Fibroblast of the conjunctiva (primary cell): Measurements from ENCODE around the gene IST1.

ENCODE experiments used
- DNase-seq: peaks from one replicate; pipeline ENCODE4 v3.0.0-alpha.2; 2010; ENCODE audit warnings: low read depth

The IST1 gene

DNA sequence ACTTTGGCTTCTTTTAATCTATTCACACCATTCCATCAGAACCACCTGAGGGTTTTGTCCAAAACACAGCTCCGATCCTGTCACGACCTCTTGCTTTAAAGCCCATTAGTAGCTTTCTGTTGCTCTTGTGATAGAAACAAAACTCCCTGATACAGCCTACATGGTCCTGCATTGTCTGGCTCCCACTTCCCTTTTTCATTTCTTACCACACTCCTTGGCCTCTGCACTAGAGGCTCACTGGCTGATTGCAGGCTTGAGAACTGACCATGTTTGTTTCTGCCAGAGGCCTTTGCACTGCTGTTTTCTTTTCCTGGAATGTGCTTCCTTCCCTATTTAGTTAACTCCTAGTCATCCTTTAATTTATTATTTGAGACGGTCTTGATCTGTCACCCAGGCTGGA is 23.7 kb downstream of the IST1 start:
- no peak for DNase-seq

GRCh38 chr16:71920658-71921057 is 25.3 kb downstream of the IST1 start:
- DNase-seq: no peak

DNA sequence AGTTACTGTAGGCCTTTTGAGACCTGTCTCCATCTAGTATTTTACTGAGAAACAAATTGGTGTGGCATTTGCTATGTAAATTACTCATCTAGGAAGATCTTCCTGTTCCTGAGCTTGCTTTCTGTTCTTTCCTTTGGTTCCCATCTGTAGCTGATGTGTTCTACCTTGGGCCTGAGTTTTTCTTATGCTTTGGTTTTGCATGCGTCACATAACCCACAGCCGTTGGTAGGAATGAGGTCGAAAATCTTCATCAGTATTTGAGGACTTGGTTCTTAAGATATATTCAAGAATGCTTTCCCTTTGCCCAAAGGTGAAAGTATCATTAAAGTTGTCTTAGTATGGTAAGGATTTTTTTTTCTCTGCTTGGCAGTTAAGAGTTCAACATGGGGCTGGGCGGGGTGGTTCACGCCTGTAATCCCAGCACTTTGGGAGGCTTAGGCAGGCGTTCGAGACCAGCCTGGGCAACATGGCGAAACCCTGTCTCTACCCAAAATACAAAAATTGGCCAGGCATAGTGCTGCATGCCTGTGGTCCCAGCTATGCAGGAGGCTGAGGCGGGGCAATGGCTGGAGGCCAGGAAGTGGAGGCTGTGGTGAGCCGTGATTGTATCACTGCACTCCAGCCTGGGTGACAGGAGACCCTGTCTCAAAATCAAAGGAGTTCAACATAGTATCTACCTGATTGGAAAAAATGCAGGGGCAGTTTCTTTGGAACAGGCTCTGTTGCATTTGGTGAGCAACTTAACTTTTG is 28.8 kb downstream of the IST1 start:
- no peak for DNase-seq

DNA sequence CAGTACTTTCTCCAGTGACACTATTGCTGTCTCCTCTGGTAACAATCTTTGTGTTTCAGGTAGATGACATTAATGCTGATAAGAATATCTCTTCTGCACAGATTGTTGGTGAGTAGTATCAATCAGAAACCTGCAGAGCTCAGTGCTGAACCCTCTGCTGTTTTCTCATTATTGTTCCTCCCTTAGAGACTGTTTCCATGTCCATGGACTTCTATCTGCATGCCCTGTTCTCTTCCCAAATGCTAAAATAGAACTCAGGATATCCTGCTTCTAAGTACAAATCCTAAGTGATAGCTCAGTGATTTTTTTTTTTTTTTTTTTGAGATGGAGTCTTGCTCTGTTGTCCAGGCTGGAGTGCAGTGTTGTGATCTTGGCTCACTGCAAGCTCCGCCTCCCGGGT is 29.4 kb downstream of the IST1 start:
- no peak for DNase-seq

DNA sequence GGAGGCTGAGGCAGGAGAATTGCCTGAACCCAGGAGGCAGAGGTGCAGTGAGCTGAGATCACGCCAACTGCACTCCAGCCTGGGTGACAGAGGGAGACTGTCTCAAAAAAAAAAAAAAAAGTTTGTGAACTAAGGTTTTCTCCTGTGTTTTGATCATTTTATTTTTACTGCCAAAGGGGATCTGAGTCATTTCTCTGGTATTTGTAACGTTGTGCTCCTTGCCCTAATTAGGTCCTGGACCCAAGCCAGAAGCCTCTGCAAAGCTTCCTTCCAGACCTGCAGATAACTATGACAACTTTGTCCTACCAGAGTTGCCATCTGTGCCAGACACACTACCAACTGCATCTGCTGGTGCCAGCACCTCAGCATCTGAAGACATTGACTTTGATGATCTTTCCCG is 32.1 kb downstream of the IST1 start:
- peak; percentile 82 for DNase-seq

- DNase-seq: no peak
Observed at GRCh38 chr16:71927787-71928186, 32.5 kb downstream of the IST1 start.

DNA sequence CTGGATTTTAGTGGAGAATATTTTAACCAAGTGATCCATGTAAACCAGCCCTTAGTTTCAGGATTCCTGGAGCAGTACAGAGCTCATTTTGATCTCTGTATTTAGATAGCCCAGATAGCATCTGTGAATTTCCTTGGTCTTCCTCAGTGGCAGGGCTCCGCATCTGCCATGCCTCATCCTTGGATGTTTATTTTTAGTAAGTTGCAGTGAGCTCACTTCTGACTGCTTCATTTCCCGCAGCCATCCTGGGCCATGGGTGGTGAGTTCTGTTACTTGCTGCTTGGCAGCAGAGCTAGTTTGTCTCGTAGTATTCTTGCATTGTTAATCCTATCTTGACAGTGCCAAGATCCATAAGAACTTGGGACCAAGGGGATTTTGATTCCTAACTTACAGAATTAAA is 33.7 kb downstream of the IST1 start:
- DNase-seq: peak; percentile 49

DNA sequence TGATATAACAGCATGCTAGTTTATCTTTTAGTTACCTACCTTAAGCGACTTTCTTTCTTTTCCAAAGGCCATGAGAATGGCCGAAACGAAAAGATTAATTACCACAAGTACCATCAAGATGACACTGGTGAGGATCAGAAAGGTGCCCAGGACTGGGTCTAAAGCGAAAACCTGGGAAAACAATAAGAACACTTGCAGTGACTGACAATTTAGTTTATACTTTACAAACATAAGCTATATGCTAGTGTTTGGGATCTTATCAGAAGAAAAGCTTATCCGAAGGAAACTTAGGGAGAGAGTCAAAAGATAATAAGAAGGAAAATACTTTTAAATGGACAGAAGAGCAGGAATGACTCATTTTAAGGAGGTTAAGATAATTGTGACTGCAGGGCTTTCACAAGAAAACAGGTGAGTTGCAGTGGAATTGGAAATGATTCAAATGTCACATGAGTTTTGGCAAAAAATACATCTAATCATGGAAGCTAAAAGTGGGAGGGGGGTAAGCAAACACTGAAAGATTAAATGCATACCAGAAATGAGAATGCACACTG is 34.8 kb downstream of the IST1 start:
- no peak for DNase-seq

GRCh38 chr16:71931001-71931400 is 35.7 kb downstream of the IST1 start:
- DNase-seq: no peak

DNA sequence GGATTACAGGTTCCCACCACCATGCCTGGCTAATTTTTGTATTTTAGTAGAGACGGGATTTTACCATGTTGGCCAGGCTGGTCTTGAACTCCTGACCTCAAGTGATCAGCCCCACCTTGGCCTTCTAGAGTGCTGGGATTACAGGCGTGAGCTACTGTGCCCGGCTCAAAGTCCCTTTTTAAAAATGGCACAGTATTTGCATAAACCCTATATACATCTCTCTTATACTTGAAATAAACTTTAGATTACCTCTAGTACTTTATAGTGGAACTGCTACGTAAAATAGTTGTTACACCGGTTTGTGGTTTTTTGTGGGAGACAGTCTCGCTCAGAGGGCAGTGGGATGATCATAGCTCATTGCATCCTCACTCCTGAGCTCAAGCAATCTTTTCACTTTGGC is 36.3 kb downstream of the IST1 start:
- no peak for DNase-seq

DNA sequence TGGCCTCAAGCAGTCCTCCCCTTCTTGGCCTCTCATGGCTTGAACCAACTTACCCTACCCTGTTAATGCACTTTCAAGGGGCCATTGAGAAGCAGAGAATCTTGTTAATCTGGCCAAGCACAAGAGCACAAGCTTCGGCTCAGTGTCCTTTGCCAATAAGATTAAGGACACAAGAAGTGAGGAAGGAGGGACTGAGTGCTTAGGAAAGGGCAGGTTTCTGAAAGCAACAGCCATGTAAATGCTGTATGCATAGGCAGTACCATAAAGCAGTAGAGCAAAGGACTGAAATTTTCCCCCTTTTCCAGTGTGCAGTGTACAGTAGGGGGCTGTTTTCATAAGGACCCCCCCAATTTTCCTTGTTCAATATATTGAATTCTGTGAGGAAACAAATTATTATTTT is 37.7 kb downstream of the IST1 start:
- DNase-seq: no peak

DNA sequence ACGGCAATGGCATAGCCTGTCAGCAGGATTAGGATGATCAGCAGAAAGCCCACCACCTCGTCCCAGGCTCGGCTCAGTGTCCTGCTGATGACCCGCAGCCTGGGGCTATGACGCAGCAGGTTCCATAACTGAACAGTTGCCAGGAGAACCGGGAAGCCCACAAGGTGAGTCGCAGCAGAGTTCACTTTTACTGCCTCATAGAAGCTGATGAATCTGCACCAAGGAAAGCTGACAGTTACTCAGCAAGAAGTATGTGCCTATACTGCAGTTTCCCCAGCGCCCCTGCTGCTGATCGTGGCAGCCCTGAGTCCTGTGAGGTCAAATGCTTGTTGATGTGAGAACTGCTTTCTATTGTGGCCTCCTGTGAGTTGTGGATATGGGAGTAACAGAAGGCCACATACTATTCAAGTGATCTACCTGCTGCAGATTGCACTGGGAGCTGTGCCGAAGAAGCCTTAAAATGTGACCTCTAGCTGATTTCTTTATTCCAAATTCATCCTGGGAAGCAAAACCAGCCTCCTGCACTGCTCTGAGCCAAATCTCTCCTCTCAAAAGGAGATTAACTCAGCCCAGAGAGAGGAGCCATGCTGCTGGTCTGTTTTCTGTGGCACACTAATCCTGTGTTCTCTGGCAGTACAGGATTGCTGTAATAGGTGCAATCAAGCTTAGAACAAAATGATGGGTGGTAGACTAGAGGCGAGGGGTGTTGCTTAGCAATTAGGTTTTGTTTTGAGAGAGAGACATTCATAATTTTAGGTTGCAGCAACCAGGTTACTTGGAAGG is 38.8 kb downstream of the IST1 start:
- no peak for DNase-seq

GRCh38 chr16:71937868-71938510 is 42.7 kb downstream of the IST1 start:
- no peak for DNase-seq

DNA sequence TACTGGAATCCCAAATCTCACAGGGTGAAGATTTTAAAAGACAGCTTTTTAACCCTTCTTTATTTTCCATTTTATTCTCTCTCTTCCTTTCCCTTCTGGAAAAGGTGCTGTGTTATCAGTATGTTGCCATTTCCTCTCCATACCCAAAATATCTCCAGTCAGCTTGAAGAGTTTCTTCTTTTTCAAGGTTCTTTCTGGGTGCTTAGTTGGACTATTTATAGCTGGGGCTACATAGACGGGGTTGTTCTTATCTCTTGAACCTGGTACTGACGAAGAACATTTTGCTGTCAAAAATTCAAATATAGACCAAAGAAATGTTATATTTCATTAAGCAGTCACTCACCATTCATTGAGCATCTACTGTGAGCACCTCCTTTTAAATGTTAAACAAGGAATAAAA is 48.6 kb downstream of the IST1 start:
- no peak for DNase-seq

- DNase-seq: no peak
Observed at GRCh38 chr16:71945616-71946015, 50.3 kb downstream of the IST1 start.

DNA sequence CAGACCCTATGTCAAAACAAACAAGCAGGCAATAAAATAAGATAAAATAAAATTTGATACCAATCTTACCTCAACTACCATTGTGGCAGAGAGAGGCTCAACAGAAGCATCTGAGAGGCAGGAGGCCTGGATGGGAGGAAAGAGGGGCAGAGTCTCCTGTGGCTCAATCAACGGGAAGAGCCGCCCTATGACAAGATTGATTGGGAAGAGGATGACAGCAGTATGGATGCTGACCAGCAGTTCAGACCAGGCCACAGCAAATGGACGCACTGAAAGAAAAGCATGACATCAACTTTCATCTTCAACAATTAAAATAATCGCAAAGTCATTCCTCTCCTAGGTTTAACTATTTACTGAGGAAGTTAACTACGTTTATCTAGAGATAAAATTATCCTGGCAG is 57.5 kb downstream of the IST1 start:
- no peak for DNase-seq

DNA sequence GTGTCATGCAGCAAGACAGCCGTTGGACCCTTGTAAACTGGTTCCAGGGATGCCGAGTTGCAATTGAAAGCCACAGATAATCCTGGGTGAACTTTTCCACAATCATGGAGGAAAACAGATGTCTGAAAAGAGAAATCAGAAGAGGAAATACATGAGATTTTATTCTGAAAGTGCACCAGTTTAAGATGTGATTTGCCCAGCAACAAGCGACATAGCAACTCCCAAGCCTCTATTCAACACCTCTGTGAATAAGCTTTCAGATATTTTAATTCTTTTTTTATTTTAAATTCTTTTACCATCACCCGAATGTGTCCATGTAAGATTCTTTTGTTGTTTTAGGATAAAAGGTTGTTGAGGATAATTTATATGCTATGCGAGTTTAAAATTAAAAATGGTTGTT is 58.8 kb downstream of the IST1 start:
- DNase-seq: no peak

- no peak for DNase-seq
Observed at GRCh38 chr16:71954699-71955195, 59.4 kb downstream of the IST1 start.

DNA sequence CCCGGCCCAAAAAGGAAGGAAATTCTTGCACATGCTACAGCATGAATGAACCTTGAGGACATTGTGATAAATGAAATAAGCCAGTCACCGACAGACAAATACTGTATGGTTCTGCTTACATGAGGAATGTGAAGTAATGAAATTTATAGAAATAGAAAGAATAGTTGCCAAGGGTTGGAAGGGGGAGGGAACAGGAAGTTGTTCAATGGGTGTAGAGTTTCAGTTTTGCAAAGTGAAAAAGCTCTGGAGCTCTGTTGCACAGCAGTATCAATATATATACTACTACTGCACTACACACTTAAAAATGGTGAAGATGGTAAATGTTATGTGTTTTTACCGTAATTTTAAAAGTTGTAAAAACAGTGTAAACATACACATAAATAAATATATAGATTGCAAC is 61.2 kb downstream of the IST1 start:
- DNase-seq: no peak

DNA sequence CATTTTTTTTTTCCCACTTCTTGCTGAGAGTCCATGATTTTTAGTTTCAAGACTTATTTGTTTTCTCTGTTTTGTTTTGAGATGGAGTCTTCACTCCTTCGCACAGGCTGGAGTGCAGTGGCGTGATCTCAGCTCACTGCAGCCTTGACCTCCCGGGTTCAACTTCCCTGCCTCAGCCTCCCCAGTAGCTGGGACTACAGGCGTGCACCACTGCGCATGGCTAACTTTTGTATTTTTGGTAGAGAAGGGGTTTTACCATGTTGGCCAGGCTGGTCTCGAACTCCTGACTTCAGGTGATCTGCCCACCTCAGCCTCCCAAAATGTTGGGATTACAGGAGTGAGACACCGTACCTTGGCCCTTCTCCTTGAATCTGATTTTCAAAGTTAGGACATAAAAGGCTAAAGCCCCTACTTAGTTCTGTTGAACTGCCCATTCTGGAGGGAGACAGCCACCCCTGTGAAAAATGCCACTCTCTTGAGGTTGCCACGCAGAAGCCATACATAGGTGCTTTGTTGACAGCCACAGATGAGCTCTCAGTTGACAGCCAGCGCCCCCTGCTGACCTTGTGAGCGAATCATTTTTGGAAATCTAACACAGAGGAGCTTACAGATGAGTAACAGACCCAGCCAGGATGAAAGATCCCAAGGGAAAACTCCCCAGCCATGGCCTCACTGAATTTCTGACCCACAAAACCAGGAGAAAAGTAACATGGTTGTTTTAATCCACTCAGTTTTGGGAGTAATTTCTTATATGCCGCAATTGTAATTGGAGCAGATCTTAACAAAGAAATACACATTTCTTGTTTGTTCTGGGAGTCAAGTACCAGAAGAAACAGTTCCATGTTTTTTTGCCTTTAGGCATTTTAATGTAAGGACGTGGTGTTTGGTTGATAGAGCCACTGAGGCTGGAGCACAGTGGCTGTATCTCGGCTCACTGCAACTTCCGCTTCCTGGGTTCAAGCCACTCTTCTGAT is 66.0 kb downstream of the IST1 start:
- DNase-seq: peak; percentile 89

DNA sequence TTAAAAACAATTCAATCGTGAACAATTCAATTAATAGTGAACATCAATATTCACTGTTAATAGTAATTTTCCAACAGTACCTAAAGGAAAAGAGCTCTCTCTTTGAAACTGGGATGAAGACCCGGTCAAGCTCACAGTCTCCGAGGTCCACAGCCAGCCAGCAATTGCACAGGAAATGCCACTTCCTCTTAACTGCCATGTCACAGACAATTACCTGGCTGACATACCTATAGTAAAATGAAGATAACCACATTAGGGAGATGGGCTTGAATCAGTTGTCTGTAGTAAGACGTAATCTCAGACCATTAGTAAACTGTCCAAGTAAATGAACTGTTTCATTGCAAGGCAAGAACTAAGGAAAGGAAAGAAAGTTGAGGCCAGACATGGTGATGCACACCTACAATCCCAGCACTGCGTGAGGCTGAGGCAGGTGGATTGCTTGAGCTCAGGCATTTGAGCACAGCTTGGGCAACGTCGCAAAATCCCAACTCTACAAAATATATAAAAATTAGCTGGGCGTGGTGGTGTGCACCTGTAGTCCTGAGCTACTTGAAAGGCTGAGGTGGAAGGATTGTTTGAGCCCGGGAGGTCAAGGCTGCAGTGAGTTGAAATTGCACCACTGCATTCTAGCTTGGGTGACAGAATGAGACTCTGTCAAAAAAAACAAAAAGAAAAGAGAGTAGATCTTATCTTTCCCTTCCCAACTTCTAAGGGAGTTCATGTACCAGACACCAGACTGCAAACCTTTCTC is 68.0 kb downstream of the IST1 start:
- DNase-seq: no peak
